BJ (cell line): ENCODE measurements around the gene CPNE4. TPM values are rescaled to one million over a fixed set of nuclear protein-coding genes. Genes with fewer than 3 reads are reported as not detected.

ENCODE experiments used
- CTCF ChIA-PET: fragments of 350-600 bp; formaldehyde crosslinking; extraction: SDS; loops from one replicate; lab custom pipeline; 2021; ENCODE audit warnings: antibody characterized with exemption, inconsistent platforms; lab: Yijun Ruan, JAX
- POLR2A ChIA-PET: fragments of 300-600 bp; sonication (Branson Sonifier 250); formaldehyde crosslinking; extraction: SDS; loops from one replicate; lab custom pipeline; 2021; ENCODE audit warnings: antibody characterized with exemption; lab: Charles Lee
- DNase-seq: peaks from one replicate; pipeline ENCODE4 v3.0.0-alpha.2; 2011; ENCODE audit warnings: low read depth
- H3K27me3 ChIP-seq: 2 replicates; pipeline ENCODE4 v1.6.0; 2011; ENCODE audit warnings: low read length; ENCODE audit not compliant: control insufficient read depth, insufficient read depth
- H3K36me3 ChIP-seq: 2 replicates; pipeline ENCODE4 v1.5.1; 2011; ENCODE audit warnings: low read length; ENCODE audit not compliant: control insufficient read depth, insufficient read depth
- H3K4me3 ChIP-seq: 2 replicates; pipeline ENCODE4 v1.5.1; 2011; ENCODE audit warnings: low read depth, mild to moderate bottlenecking, control low read depth, low read length
- polyA plus RNA-seq: library from polyadenylated mRNA; depleted of rRNA; stranded (reverse); fragments of >200 nt; gene quantifications from 2 replicates; pipeline ENCODE4 v1.2.3, GENCODE V29; 2011
- TF ChIP-seq, protein P1 (sequence below): IDR thresholded peaks from 2 replicates; pipeline ENCODE4 v1.5.1; 2011; ENCODE audit warnings: low read depth, mild to moderate bottlenecking, control low read depth, inconsistent platforms, low read length, moderate library complexity; ENCODE audit not compliant: insufficient read depth

Gene CPNE4
- polyA plus RNA-seq, 1 experiment, result not detected

DNA sequence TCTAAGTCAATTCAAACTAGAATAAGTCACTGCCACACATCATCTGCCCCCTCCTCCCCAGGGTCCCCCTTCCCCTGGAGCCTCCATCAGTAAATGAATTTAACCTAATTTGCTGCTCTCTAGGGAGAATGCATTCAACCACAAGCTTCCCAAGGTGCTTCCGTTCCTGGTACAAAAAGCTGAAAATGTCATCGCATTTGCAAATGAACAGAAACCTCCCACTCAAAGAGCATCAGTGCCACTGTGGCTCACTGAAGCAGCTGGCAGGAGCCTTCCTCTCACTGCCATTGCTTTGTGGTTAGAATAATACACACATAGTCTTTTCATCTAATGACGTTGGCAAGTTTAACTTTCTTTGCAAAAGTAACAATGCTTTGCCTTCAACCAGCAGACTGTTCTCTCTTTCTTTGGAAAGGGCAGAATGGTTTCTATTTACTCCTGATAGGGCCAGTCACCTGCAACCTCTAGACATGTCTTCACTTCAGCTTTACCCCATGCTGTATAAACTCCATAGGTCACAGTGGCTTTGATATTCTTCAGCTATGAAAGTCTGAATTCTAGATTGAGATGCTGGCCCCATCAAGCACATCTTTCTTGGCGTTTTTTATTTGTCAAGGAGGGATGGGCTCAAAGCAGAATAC is 238.1 kb downstream of the CPNE4 start:
- TF ChIP-seq, protein P1, sequence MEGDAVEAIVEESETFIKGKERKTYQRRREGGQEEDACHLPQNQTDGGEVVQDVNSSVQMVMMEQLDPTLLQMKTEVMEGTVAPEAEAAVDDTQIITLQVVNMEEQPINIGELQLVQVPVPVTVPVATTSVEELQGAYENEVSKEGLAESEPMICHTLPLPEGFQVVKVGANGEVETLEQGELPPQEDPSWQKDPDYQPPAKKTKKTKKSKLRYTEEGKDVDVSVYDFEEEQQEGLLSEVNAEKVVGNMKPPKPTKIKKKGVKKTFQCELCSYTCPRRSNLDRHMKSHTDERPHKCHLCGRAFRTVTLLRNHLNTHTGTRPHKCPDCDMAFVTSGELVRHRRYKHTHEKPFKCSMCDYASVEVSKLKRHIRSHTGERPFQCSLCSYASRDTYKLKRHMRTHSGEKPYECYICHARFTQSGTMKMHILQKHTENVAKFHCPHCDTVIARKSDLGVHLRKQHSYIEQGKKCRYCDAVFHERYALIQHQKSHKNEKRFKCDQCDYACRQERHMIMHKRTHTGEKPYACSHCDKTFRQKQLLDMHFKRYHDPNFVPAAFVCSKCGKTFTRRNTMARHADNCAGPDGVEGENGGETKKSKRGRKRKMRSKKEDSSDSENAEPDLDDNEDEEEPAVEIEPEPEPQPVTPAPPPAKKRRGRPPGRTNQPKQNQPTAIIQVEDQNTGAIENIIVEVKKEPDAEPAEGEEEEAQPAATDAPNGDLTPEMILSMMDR, result no peak
- no peaks in the 10 kb centered on the region for H3K36me3 ChIP-seq
- CTCF ChIA-PET, result interaction anchor here (0.9 to 6.8 kb wide), 9 partner anchors 8 to 388 kb away, joined by 3 to 46 read pairs (median 10); no protein-coding TSS in a partner anchor
- no peaks in the 10 kb centered on the region for H3K27me3 ChIP-seq
- DNase-seq, result no peak
- POLR2A ChIA-PET, result interaction anchor here (0.6 kb wide), 1 partner anchor 149 kb away, joined by 3 read pairs; no protein-coding TSS in a partner anchor
- H3K4me3 ChIP-seq, result no peak overlapping the region

DNA sequence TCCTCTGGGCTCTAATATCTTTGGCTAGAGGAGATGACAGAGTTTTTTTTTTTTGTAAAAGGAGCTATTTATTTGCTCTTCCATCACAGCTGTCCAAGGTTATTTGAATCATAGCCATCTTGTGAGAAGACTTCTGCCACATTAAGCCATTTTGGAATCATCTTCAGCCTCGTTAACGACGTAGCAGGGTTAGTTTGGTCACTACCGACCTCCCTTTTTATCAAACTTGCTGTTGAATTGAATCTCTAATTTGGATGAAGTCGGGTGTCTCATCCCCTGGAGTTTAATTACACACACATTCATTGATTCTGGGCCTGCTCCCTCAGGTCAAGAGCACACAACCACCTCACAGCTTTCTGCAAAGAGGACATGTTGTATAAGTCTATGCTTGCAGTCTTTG is 238.7 kb downstream of the CPNE4 start:
- ChIA-PET POLR2A (no interaction called here), CTCF (interaction anchor here (0.7 to 6.8 kb wide), 19 partner anchors 9 to 763 kb away, joined by 3 to 46 read pairs (median 6); partner anchors contain the start of gene CPNE4)
- TF ChIP-seq, protein P1, result no peak
- Histone ChIP-seq H3K4me3 (no peak overlapping the region), H3K36me3 (no peaks in the 10 kb centered on the region), H3K27me3 (no peaks in the 10 kb centered on the region)
- DNase-seq, result no peak

DNA sequence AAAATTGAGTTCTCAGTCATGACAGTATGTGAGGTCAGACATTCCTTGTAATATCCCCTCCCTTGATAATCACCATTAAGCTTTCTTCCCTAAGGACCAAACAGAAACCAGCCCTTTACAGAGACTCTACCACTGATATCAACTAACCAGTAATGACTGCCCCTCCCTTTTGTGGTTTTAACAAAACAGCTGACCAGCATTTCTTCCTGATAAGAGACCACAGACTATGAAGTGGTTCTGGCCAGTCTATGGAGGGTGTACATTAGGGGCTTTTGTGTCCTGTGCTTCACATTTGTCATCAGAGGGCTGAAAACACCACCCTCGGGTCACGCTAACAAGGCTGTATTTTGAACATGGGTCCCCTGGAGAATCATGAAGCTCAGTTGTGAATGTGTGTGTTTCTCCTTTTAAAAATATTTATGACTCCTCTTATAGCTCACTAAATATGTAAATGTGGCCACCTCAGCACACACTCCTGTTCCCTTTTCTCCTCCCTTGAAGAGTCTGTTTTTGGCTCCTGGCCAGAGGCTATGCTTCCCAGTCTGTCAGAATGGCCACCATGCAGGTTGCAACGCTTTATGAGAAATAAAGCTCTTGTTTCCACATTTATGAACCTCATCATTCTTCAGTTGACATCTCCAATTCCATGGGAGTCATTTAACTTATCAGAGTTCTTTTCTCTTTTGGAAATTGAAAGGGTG is 239.3 kb downstream of the CPNE4 start:
- TF ChIP-seq, protein P1, result no peak
- Histone ChIP-seq H3K36me3 (no peaks in the 10 kb centered on the region), H3K27me3 (no peaks in the 10 kb centered on the region), H3K4me3 (no peak overlapping the region)
- ChIA-PET POLR2A (no interaction called here), CTCF (interaction anchor here (0.6 to 6.8 kb wide), 28 partner anchors 9 to 762 kb away, joined by 3 to 46 read pairs (median 5); partner anchors contain the start of gene CPNE4)
- no peak for DNase-seq

DNA sequence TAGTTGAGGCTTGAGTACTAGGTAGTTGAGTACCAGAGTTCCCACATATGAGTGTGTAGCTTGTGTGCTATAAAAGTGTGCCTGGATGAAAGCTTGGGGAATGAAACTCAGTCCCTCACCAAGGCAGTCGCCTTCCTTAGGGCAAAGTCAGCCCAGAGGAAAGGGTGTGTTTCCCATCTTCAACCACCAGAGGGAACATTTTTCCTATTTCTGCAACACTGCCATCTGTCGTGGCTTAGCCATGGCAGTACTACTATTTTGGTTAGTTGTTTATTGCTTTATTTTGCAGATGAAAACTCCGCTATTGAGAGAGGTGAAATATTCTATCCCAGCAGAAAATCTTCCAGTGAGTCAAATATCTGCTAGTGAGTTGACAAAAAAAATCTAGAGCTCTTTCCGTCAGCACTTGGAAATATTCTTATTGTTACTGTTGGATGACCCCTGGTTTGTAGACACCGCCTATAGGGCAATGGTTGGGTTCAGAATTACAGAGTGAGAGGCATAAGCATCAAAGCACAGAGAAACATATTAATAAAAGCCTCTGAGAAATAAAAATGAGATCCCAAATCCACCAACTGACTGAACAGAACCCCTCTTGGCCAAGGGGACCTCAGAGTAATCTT is 239.9 kb downstream of the CPNE4 start:
- ChIA-PET POLR2A (no interaction called here), CTCF (interaction anchor here (0.6 to 6.8 kb wide), 29 partner anchors 10 to 764 kb away, joined by 3 to 46 read pairs (median 4); partner anchors contain the start of gene CPNE4)
- H3K4me3 ChIP-seq, result no peak overlapping the region
- no peaks in the 10 kb centered on the region for H3K27me3 ChIP-seq
- no peaks in the 10 kb centered on the region for H3K36me3 ChIP-seq
- TF ChIP-seq, protein P1, result peak; percentile 86
- DNase-seq, result no peak

DNA sequence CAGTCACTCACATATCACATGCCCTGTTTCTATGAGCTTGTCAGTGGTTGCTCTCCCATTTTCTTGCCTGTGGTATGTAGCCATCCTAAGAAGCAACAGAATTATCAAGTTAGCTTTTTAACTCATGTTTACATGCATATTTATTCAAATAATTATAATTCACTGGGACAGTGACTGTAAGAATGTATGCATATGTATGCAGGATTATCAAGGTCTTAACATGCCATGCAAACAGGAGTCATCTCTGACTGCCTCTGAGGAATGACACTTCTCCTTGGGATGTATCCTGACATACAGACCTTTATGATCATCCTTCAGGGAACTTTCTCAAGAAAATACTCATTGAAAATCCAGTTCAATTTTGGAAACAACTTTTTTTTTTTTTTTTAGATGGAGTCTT is 240.9 kb downstream of the CPNE4 start:
- ChIA-PET CTCF (interaction anchor here (0.6 to 6.8 kb wide), 9 partner anchors 11 to 767 kb away, joined by 3 to 46 read pairs (median 10); partner anchors contain the start of genes ASTE1, CPNE4 and NEK11), POLR2A (no interaction called here)
- Histone ChIP-seq H3K27me3 (no peaks in the 10 kb centered on the region), H3K36me3 (no peaks in the 10 kb centered on the region), H3K4me3 (no peak overlapping the region)
- TF ChIP-seq, protein P1, result no peak
- no peak for DNase-seq
